NCI-H2196 treated with DMSO at 0.1 percent for 48 hours (cell line): ENCODE measurements around the gene NADK.
"Not testable (repeated sequence)": the region's sequence is repeated elsewhere in the genome, so short reads cannot be mapped to it uniquely, and the experiment has no call there.

Experiments
- DNase-seq: peaks from one replicate; lab custom pipeline; 2025; ENCODE audit not compliant: unreplicated experiment; lab: John Stamatoyannopoulos, UW

NADK gene

GRCh38 chr1:1748686-1749321 is 29.5 kb downstream of the NADK start:
- no peak for DNase-seq

- not testable (repeated sequence) for DNase-seq
Observed at GRCh38 chr1:1746566-1746909, 31.7 kb downstream of the NADK start.

DNA sequence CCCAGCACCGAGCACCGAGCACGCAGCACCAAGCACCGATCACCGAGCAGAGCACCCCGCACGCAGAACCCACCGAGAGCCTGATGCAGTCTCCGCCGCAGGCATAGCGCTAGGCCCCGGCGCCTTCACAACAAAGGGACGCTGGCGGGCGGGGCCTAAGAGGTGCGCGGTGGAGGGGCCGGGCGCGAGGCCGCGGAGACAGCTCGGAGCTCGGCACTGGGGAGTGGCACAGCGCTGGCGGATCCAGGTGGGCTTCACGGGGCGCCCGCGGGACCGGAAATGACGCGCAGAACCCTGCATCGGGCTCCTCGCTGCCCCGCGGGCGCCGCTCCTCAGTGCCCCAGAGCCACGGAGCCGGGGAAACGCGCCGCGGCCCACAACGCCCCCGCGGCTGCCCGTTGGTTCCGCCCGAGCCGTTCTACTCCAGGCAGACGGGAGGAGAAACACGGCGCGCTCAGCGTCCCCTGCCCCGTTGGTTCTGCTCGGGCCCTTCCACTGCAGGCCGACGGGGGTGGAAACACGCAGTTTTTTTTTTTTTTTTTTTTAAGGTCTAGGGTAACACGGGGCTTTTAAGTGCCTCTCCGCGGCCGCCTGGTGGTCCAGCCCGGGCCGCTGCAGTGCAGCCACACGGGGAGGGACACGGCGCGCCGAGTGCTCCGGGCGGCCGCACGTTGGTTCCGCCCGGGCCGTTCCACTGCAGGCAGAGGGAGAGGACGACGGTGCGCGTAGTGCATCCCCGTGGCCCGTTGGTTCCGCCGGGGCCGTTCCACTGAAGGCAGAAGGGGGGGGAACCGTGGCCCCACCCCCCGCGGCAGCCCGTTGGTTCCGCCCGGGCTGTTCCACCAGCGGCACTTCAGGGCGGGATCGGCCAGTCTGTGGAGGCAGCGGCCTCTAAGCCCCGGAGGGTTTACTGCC is 32.4 kb downstream of the NADK start:
- DNase-seq: not testable (repeated sequence)

GRCh38 chr1:1742529-1742928 is 35.7 kb downstream of the NADK start:
- not testable (repeated sequence) for DNase-seq

- DNase-seq: not testable (repeated sequence)
Observed at GRCh38 chr1:1741013-1741412, 37.3 kb downstream of the NADK start.

DNA sequence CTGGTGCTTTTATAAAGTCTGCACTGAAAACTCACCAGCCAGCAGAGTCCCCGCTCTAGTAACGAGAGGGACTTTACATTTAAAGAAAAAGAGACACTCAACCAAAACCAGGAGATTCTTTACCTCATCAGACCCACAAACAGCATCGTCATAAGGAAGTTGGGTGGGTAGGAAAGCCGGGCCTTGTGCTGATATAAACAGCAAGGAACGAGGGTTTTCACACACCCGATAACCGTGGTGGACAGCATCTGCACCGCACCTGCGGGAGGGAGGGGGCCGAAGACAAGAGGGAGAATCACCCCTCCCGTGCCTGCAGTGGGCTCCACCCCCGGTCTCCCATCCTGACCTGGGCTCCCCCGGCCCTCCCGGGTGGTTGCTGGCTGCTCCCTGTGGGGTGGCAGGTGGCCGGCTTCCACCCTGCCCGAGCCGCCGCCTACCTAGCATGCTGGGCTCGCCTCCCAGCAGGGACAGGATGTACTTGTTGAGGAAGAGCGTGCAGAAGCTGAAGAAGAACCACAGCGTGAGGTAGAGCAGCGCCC is 39.4 kb downstream of the NADK start:
- DNase-seq: not testable (repeated sequence)

DNA sequence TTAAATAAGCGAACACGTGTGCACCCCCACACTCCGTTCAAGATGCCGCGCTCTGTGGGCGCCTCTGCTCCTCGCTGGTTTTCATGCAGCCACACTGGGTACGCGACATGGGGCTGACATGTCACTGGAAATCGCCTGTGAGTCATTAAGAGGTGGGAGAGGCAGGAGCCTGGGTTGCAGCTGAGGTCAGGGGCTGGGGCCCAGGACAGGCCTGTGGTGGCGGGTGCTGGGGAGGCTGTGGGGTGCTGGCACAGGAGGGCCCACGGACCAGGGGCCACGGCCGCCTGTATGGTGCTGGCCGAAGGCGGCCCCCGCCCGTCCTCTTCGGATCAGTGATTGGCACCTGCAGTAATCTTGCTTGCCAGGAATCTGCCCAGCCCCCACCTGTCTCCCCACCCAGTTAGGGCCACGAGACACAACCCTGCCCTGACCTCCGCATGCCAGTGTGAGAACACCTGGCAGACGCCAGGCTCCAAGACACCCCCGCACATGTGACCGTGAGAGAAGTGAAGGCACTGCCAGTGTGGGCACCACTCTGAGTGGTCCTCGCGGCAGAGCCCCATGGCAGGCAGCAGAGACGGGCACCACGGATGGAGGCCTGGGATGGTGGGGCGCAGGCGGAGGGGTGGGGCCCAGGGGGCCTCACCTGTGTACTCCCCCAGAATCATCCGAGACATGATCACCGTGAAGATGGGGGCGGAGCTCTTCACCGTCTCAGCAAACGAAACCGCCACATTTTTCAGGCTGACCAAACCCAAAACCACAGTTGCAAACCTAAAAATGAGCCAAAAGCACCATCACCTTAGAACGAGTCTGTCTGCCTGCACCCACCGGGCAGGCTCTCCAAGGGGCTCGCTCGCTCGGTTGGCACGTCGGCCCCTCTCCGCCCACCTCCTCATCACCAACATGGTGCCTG is 40.3 kb downstream of the NADK start:
- DNase-seq: not testable (repeated sequence)

GRCh38 chr1:1732381-1732780 is 45.9 kb downstream of the NADK start:
- DNase-seq: no peak

- DNase-seq: no peak
Observed at GRCh38 chr1:1730870-1731269, 47.4 kb downstream of the NADK start.

DNA sequence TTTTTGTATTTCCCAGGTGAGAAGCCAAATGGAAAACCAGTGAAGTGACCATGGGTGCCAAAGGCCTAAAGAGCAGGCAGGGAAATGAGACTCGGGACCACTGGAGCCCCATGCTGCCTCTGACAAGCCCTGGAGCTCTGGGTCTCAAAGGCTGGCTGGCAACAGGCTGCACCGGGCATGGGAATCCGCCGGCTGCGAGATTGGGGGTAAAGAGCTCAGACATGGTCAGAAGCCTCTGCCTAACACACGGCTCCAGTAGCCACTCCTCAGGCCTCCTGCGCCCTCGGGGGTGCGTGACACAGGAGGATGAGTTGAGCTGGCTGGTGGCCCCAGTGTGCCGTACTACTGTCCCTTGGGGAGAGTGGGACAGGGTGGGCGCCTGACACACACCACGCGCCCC is 48.0 kb downstream of the NADK start:
- not testable (repeated sequence) for DNase-seq

DNA sequence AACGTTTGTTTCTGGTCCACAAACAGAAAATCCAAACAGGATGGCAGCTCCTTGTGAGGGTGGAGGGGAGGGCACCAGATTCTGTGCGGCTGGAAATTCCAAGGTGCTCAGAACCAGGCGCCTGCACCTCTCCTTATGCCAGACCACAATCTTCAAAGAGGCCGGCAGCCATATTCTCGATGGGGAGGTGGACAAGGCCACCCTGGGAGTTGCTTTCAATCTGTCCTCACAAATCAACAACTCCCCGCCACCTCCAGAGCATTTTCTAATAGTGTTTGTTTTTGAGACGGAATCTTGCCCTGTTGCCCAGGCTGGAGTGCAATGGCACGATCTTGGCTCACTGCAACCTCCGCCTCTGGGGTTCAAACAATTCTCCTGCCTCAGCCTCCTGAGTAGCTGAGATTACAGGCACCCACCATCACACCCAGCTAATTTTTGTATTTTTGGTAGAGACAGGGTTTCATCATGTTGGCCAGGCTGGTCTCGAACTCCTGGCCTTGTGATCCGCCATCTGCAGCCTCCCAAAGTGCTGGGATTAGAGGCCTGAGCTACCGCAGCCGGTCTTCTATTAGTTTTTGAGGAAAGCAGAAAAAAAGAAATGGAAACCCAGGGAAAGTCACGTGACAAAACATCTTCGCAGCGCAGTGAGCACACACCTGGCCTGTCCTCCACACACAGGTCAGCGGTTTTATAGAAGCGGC is 49.0 kb downstream of the NADK start:
- not testable (repeated sequence) for DNase-seq

GRCh38 chr1:1728308-1729005 is 49.8 kb downstream of the NADK start:
- not testable (repeated sequence) for DNase-seq

GRCh38 chr1:1727131-1727651 is 51.1 kb downstream of the NADK start:
- DNase-seq: not testable (repeated sequence)

GRCh38 chr1:1726088-1726487 is 52.2 kb downstream of the NADK start:
- not testable (repeated sequence) for DNase-seq

GRCh38 chr1:1724035-1724864 is 54.0 kb downstream of the NADK start, which contains the start of gene CDK11A:
Gene CDK11A, minus strand, starts transcription at chr1:1724357. Its CDS starts 1,539 bp downstream, at chr1:1722818.
- peak; percentile 83 for DNase-seq

GRCh38 chr1:1721201-1721600 is 57.1 kb downstream of the NADK start:
- DNase-seq: no peak

GRCh38 chr1:1715109-1715883 is 63.0 kb downstream of the NADK start:
- not testable (repeated sequence) for DNase-seq

DNA sequence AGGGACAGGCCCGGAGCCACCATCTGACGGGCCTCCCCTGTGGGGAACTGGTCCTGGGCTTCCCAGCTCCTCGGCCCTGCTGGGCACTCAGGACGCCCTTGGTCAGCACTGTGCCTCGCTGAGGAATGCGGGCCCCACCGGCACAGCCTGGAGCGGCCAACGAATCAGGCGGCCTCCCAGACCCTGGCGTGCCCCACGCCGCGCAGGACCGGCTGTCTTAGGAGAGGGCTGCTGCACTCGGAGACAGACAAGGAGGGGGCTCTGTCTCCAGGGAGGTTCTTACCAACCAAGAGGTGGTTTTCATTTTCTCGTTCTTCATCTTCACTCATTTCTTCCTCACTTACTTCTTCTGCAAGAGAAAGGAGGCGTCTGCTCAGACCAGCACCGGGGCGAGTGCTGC is 70.4 kb downstream of the NADK start:
- DNase-seq: not testable (repeated sequence)
